GM12874 (cell line): ENCODE results near the gene AJAP1.

Experiments
- TF ChIP-seq, protein P1 (sequence below): IDR thresholded peaks from 2 replicates; pipeline ENCODE4 v1.5.1; 2011; ENCODE audit warnings: low read depth, mild to moderate bottlenecking, control low read depth, low read length, moderate library complexity; ENCODE audit not compliant: insufficient read depth

AJAP1 gene

DNA sequence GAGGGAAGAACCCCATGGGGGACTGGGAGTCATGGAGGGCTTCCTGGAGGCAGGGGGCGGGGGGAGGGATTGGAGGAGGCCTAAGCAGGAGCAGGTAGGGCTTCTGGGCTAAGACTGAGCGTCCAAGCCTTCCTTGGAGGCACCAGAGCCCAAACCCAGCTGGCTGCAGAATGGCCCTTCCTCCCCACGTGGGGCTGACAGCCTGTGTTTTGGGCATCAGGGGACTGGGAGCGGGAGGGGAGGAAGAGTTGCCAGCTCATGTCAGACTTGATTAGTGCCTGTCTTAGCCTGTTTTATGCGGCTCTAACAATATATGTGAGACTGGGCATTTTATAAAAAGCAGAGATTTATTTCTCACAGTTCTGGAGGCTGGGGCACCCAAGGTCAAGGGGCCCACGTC lies 38.9 kb downstream of the AJAP1 start:
- TF ChIP-seq, protein P1, sequence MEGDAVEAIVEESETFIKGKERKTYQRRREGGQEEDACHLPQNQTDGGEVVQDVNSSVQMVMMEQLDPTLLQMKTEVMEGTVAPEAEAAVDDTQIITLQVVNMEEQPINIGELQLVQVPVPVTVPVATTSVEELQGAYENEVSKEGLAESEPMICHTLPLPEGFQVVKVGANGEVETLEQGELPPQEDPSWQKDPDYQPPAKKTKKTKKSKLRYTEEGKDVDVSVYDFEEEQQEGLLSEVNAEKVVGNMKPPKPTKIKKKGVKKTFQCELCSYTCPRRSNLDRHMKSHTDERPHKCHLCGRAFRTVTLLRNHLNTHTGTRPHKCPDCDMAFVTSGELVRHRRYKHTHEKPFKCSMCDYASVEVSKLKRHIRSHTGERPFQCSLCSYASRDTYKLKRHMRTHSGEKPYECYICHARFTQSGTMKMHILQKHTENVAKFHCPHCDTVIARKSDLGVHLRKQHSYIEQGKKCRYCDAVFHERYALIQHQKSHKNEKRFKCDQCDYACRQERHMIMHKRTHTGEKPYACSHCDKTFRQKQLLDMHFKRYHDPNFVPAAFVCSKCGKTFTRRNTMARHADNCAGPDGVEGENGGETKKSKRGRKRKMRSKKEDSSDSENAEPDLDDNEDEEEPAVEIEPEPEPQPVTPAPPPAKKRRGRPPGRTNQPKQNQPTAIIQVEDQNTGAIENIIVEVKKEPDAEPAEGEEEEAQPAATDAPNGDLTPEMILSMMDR: no peak

DNA sequence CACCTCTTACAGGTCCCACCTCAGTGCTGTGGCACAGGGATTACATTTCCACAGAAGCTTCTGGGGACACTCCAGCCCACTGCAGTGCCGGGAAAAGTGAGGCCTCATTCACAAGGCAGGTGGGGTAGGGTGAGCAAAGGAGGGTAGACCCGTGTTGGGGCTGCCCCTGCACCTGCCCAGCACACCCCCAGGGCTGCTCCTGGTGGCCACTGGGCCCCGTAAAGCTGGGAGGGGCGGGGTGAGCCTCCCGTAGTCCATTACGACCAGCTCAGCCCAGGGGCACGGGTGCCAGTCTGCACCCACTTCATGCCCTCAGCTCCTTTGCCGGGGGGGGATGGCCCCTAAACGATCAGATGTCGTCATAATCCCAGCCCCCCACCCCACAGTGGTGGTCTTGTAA lies 39.5 kb downstream of the AJAP1 start:
- TF ChIP-seq, protein P1: no peak

DNA sequence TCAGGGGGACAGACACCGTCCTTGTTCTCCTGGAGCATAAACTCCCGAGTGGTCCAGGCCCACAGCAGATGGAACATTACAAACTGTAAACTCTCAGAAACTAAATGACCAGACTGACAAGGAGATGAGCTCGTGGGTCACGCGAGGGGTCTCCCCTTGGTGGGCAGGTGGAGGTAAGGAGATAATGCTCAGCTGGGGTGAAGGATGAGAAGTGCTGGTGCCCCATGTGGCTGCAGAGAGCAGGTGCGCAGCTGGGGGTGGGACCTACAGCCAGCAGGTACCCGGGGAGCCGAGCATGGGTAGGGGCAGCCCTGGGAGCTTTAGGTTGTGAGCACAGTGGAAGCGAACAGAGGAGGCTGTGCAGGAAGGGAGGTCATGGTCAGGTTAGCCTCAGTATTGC lies 40.1 kb downstream of the AJAP1 start:
- TF ChIP-seq, protein P1: no peak

DNA sequence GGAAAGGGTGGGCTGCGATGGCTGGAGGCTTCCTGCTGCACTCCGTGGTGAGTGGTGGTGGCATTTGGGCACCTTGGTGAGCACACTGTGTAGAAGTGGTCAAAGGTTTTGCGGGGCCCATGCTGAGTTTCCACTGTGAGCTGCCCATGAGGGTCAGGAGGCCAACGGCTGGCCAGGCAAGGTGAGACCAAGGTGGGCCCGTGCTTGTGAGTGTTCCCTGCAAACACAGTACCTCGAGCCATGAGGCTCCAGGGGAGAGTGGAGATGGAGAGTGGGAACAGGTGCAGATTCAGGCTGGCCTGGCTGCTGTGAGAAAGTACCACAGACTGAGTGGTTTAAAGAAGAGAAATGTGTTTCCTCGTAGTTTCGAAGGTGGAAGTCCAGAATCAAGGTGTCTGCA lies 40.8 kb downstream of the AJAP1 start:
- TF ChIP-seq, protein P1: no peak

DNA sequence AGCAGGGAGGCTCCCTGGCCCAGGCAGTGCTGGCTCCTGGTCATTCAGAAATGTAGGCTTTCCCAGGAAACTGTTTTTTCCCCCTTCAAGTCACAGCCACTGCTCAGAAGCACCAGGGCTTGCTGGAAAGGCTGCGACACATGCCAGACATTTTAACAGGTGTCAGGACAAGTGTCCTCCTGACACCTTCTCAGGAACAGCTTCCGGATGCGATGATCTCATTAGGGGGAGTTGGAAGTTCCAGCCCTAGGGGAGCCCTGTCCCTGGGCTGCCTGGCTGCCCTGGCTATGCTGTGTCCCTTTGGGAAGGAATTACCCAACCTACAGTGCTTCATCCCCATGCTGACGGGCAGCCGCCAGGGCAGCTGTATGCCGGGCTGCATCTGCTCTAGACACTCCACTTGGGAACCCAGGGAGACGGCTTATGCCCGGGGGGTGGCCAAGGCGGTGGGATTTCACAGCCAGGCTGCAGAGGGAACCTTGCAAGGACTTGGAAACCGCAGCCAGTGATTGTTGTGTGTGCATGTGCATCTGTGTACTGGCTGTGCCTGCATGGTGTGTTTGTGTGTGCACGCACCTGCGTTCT lies 41.8 kb downstream of the AJAP1 start:
- TF ChIP-seq, protein P1: no peak

DNA sequence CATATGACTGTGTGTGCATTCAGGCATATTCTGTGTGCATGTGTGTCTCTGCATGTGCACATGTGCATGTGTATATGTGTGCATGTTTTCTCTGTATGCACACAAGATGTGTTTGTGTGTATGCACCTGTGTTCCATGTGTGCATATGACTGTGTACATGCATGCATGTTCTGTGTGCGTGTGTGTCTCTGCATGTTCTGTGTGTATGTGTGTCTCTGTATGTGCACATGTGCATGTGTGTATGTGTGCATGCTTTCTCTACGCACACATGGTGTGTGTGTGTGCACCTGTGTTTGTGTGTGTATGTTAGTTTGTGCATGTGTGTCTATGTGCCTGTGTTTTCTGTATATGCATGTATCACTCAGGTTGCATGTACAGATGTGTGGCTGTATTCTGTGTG lies 42.3 kb downstream of the AJAP1 start:
- TF ChIP-seq, protein P1: no peak

DNA sequence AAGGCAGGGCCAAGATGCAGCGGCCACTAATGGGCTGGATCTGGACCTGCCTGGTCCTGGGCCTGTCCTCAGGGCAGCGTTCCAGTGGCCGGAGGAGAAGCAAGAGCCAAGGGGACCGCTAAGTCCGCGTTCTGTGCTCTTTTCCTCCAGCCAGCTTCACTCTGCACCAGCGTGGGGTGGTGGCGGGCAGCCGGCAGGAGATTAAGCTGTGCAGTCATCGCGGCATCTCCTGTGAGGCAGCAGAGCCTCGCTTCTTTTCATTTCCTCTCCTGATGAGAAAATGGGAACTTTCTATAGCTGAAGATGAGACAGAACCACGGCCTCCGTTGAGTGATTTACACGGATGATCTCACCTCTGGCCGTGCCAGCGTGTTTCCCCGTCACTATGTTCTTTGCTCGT lies 43.4 kb downstream of the AJAP1 start:
- TF ChIP-seq, protein P1: no peak
